Measurements from ENCODE around the gene BANP.
"Not testable (repeated sequence)": the region's sequence is repeated elsewhere in the genome, so short reads cannot be mapped to it uniquely, and the experiment has no call there.

BANP gene

DNA sequence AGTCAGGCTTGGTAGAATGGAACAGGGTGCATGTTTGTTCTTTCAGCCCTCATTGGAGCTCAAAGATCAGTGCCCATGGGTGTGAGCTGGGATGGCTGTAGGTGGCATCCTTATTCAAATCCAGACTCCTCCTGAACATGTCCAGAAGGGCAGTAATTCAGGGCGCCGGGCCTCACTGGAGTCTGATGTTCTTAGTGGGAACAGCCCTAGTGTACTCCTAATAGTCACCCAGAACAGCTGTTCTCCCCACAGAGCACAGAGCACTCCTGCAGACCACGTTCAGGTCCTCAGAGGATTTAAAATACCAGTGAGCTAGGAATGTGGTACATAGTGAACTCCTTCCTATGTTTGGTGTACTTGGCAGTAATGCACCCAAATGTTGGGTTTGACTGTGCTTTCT is 96.2 kb downstream of the BANP start:
- DNase-seq (ENCODE audit: low read depth, low spot score), result no peak

DNA sequence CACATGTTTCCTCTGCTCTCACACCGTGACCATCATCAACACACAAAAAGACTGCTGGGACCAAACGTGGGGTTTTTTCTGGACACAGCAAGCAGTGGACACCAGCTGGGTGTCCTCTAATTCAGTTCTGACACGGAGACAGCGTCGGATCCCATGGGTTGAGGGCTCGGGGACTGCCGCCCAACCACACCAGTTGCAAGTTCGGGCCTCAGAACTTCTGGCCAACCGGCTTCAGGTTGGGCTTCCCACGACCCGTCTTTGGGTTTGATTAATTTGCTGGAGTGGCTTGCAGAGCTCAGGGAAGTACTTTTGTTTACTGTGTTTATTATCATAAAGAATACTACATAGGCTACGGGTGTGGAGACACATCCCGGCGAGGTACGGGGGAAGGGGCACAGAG is 97.8 kb downstream of the BANP start:
- DNase-seq (ENCODE audit: low read depth, low spot score), result no peak

GRCh38 chr16:88049561-88050545 is 98.6 kb downstream of the BANP start:
- DNase-seq (ENCODE audit: low read depth, low spot score), result no peak

DNA sequence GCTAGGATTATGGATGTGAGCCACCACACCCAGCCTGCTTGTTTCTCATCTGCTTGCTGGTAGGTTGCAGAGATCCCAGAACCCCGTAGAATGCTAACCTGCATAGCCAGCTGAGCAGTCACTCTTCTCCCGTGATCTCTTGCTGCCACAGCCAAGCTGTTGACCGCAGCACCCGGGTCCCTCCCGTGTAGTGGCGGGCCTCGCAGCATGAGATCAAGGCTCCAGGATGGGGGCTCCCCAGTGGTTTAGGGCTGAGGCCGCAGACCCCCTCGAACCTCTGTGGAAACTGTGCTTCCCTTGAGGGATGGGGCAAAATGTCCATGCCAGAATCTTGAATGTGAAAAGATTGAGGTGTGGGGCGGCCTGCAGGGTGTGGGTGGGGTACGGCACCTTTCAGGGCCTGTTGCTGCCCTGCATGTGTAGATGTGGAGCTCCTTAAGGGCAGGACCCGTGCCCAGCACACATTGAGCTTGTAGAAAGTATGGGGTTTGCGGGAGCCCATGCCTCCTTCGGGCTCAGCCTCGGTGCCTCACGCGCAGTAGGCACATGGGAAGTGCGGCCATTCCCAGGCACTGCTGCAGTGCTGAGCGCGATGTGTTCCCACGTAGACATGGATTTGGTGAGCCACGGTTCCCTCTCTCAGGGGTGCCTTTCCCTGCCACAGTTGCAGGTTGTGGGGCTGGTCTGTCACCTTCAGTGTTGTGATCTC is 99.9 kb downstream of the BANP start:
- DNase-seq (ENCODE audit: low read depth, low spot score), result no peak

DNA sequence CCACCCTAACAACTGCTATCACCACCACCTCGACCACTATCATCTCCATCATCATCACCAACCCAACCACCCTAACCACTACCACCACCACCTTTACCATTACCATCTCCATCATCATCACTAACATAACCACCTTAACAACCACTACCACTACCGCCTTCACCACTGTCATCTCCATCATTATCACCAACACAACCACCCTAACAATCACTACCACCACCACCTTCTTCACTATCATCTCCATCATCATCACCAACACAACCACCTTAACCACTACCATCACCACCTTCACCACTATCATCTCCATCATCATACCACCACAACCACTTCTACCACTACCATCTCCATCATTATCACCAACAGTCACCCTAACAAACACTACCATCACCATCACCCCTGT is 101.4 kb downstream of the BANP start:
- no peak for DNase-seq (ENCODE audit: low read depth, low spot score)

DNA sequence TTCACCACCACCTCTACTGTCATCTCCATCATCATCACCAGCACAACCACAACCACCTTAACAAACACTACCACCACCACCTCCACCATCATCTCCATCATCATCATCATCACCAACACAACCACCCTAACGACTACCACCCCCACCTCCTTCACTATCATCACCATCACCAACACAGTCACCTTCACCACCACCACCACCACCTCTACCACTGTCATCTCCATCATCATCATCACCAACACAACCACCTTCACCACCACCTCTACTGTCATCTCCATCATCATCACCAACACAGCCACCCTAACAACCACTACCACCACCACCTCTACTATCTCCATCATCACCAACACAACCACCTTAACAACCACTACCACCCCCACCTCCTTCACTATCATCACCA is 102.2 kb downstream of the BANP start:
- DNase-seq (ENCODE audit: low read depth, low spot score), result not testable (repeated sequence)

DNA sequence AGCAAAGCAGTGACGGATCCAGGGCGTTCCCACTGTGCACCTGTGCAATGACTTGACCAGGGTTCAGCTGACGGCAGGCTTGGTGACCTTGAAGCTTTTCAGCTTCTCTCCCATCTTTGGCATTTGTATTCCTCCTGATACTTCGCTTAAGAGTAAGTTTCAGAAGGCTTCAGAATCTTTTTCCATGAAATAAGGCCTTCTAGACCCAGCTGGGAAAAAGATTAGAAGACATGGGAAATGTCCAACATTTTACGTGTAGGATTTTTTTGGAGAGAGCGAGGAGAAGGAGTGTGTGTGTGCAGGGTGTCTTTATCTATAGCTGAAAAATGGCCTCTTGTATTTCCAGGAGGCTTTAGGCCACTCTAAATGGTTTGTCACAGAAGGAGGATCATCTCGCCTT is 104.1 kb downstream of the BANP start:
- DNase-seq (ENCODE audit: low read depth, low spot score), result no peak

DNA sequence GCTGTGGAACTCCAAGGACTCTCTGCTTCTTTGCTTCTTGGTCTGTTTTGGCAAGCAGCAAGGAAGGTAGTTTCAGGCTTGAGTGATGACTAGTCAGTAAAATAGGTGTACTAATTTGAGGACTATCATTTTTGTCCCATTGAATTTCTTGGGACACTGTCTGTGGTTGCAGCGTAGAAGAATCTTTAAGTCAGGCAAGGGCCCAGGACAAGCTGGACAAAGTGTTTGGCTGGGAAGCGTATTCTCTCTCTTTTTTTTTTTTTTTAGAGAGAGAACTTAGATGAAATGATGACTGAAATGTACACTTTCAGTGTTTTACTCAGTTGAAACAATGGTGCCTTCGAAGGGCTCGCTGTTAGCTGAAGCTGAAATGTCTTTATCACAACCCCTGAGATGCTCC is 105.0 kb downstream of the BANP start:
- DNase-seq (ENCODE audit: low read depth, low spot score), result no peak

DNA sequence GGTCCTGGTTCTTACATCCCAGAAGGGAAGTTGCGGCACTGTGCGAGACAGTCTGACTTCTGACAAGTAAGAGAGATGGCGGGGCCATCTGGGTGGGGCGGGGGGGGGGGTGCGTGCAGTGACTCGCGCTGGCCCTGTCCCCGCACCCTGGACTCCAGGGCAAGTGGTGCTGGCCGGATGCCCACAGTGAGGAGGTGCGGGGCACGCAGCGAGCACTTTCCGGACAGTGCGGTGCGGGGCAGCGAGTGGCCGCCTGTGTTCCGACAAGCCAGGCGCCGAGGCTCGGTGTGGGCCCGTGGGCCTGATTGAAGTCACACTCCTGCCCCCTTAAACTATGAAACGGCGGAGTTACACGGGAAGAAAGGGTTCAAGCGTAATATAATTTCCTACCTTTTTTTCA is 106.4 kb downstream of the BANP start:
- DNase-seq (ENCODE audit: low read depth, low spot score), result no peak

- DNase-seq (ENCODE audit: low read depth, low spot score), result no peak
These were observed 106.9 kb downstream of the BANP start for GRCh38 chr16:88058136-88058535.

GRCh38 chr16:88058817-88059216 is 107.6 kb downstream of the BANP start:
- no peak for DNase-seq (ENCODE audit: low read depth, low spot score)

- no peak for DNase-seq (ENCODE audit: low read depth, low spot score)
These were observed 108.6 kb downstream of the BANP start for GRCh38 chr16:88059701-88060386.

- no peak for DNase-seq (ENCODE audit: low read depth, low spot score)
These were observed 109.4 kb downstream of the BANP start for GRCh38 chr16:88060524-88061219.

DNA sequence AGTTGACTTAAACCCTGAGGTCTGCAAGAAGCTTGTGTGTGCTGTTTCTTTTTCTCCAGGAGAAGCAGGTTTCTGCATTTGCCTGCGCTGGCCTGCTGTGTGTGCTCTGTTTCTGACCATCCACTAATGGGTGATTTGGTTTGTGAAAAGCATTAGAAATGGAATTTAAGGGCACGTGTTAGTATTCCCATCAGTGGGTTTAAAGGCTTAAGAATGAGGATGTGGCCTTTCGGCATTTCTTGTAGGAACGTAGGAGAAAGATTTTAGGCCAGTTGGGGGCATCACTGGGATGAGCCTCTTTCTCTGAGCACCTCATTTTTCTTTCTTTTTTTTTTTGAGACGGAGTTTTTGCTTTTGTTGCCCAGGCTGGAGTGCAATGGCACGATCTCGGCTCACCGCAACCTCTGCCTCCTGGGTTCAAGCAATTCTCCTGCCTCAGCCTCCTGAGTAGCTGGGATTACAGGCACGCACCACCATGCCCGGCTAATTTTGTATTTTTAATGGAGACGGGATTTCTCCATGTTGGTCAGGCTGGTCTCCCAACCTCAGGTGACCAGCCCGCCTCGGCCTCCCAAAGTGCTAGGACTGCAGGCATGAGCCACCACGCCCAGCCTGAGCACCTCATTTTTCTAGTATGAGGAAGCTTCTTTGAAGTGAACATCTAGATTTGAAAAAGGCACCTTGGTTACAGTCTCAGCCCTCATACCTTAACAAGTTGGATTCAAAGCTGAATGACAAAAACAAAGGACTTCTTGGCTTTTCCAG is 110.3 kb downstream of the BANP start:
- no peak for DNase-seq (ENCODE audit: low read depth, low spot score)

GRCh38 chr16:88062341-88063210 is 111.3 kb downstream of the BANP start:
- no peak for DNase-seq (ENCODE audit: low read depth, low spot score)

DNA sequence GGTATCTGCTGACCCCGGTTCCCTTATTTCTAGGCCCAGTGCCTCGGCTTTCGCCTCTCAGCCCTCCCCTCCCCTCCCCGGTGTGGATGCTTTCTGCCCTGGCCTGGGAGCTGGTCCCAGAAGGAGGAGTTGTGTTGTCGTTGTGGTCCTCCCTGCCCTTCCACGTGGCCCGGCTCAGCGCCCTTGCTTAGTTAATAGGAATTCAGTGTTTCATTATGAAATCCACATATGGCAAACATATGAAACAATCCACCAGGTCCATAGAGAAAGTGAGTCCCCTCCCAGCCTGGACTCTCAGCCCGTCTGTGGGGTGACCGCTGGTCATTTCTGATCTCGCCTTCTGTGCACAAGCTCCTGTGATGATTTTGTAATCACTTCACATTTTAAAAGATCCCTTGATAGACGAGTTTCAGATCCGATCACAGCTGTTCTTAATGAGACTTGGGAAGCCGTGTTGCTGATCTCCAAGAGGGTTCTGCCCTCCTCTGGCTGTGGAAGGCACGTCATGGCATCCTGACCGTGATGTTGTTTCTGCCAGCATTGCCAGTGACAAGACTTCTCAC is 112.1 kb downstream of the BANP start:
- no peak for DNase-seq (ENCODE audit: low read depth, low spot score)

DNA sequence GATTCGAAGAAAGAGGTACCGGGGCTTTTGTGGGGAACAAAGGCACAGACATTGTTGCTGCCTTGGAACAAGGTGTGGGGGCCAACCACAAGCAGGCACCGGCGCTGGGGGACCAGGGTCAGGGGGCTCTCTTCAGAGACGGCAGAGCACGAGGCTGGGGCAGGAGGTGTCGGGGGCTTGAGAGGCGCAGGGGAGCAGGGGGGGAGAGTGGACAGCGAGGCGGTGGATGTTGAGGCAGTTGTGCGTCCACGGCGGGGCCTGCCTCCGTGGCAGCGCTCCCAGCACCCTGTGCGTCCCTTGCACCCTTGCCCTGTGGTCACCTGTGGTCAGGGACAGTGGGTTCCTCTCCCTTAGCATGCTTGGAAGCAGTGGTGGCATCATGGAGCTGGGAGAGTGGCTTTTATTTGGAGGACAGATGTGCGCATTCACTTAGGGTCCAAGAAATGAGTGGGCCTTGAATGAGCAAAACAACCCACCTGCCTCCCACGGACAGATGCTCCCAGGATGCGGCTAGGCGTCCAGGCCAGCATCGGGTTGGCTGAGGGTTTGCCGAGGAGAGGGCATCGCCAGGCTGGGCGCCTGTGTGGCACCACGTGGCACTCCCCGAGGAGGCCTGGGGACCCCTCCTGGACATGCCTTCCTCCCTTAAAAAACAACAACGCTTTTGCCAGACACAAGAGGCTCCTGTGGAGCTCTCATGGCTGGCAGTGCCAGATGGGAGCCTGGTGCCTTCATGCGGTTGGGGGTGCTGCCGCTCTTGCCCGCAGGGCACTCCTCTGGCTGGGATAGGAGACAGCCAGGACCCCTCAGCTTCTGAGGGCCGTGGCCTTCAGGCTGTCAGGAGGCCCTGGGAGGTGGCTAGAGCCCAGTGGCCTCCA is 113.0 kb downstream of the BANP start:
- no peak for DNase-seq (ENCODE audit: low read depth, low spot score)

GRCh38 chr16:88064889-88065746 is 113.9 kb downstream of the BANP start:
- no peak for DNase-seq (ENCODE audit: low read depth, low spot score)

Measured in brain pericyte (primary cell).